Vagina (tissue), 2 donors: Measurements from ENCODE around the gene F2R.

Source experiments
- CTCF ChIP-seq, 3 experiments: fragments of 450-650 bp in 2 of 3; fragments of 200-600 bp in 1 of 3; sonication (generic) in 1 of 3; IDR thresholded peaks; one replicate each; pipeline ENCODE4 v1.5.1; 2017 to 2019; ENCODE audit warnings: antibody characterized with exemption in 3 of 3, mild to moderate bottlenecking in 2 of 3, moderate library complexity in 2 of 3
- POLR2AphosphoS5 ChIP-seq, 2 donors: sonication (generic); formaldehyde crosslinking; IDR thresholded peaks; one replicate each; pipeline ENCODE4 v1.9.0; 2017; ENCODE audit warnings: antibody characterized with exemption in 2 of 2, mild to moderate bottlenecking in 2 of 2, low read depth in 1 of 2; ENCODE audit not compliant: insufficient read depth in 1 of 2

GRCh38 chr5:76710991-76711390 is 4.9 kb upstream of the F2R start:
- TF ChIP-seq CTCF (IDR thresholded peaks at IDR 0.05), result no peak
- TF ChIP-seq POLR2AphosphoS5 (IDR thresholded peaks at IDR 0.05; ENCODE audit: insufficient read depth in 1 of 2, low read depth in 1 of 2), result peak in 1 of 2 donors; percentile 33
